Smooth muscle cell (in vitro differentiated cells): Measurements from ENCODE around the gene FAM168B. TPM values are rescaled to one million over a fixed set of nuclear protein-coding genes. Genes with fewer than 3 reads are reported as not detected.

Source experiments
- DNase-seq: peaks from one replicate; lab custom pipeline; 2025; ENCODE audit not compliant: unreplicated experiment; lab: John Stamatoyannopoulos, UW
- H2AFZ ChIP-seq: fragments of 200-600 bp; sonication (generic); 2 replicates; pipeline ENCODE4 v1.6.0; 2016; ENCODE audit warnings: antibody characterized with exemption, low read depth, mild to moderate bottlenecking
- H3F3A ChIP-seq: fragments of 200-600 bp; sonication (generic); 2 replicates; pipeline ENCODE4 v1.6.0; 2017; ENCODE audit warnings: antibody characterized with exemption, low read depth
- H3K27ac ChIP-seq: fragments of 200-600 bp; sonication (generic); 2 replicates; pipeline ENCODE4 v1.5.1; 2016; ENCODE audit warnings: low read depth, mild to moderate bottlenecking
- H3K27me3 ChIP-seq: fragments of 200-600 bp; sonication (generic); 2 replicates; pipeline ENCODE4 v1.6.1; 2016; ENCODE audit warnings: low read depth, mild to moderate bottlenecking
- H3K36me3 ChIP-seq: fragments of 200-600 bp; sonication (generic); 2 replicates; pipeline ENCODE4 v1.5.1; 2016; ENCODE audit warnings: low read depth
- H3K4me1 ChIP-seq: fragments of 200-600 bp; sonication (generic); 2 replicates; pipeline ENCODE4 v1.5.1; 2016; ENCODE audit warnings: low read depth
- H3K4me2 ChIP-seq: fragments of 200-600 bp; sonication (generic); 2 replicates; pipeline ENCODE4 v1.6.0; 2016; ENCODE audit warnings: mild to moderate bottlenecking
- H3K4me3 ChIP-seq: fragments of 200-600 bp; sonication (generic); 2 replicates; pipeline ENCODE4 v1.5.1; 2016; ENCODE audit warnings: mild to moderate bottlenecking
- H3K79me2 ChIP-seq: fragments of 200-600 bp; sonication (generic); 2 replicates; pipeline ENCODE4 v1.6.0; 2016; ENCODE audit warnings: low read depth, mild to moderate bottlenecking
- H3K9ac ChIP-seq: fragments of 200-600 bp; sonication (generic); 2 replicates; pipeline ENCODE4 v1.6.0; 2016; ENCODE audit warnings: low read depth
- H3K9me3 ChIP-seq: fragments of 200-600 bp; sonication (generic); replicated peaks from 2 replicates; pipeline ENCODE4 v1.5.1; 2016; ENCODE audit warnings: low read depth
- H4K20me1 ChIP-seq: fragments of 200-600 bp; sonication (generic); 2 replicates; pipeline ENCODE4 v1.6.0; 2016; ENCODE audit warnings: low read depth
- WGBS: methylation state at CpG from one replicate; pipeline ENCODE4 v1.1.7; 2016; ENCODE audit warnings: low lambda C conversion rate; 5-methylcytosine and 5-hydroxymethylcytosine counted together
- polyA plus RNA-seq: library from polyadenylated mRNA; unstranded; fragments of >200 nt; fragmentation: Nextera tagmentation; extraction: Ambion mirVana; gene quantifications from 2 replicates; pipeline ENCODE4 v1.2.1, GENCODE V29; 2016
- total RNA-seq: library from RNA; depleted of rRNA; stranded (reverse); fragments of >200 nt; gene quantifications from 2 replicates; pipeline ENCODE4 v1.2.3, GENCODE V29; 2014
- TF ChIP-seq, protein P1 (sequence below): fragments of 200-600 bp; sonication (generic); IDR thresholded peaks from 2 replicates; pipeline ENCODE4 v1.5.1; 2017; ENCODE audit warnings: borderline replicate concordance, mild to moderate bottlenecking, antibody characterized with exemption; ENCODE audit not compliant: insufficient read depth, poor library complexity, severe bottlenecking

Gene FAM168B
- total and polyA plus RNA-seq, 2 experiments from 2014 or later: 46.6 to 113 TPM

DNA sequence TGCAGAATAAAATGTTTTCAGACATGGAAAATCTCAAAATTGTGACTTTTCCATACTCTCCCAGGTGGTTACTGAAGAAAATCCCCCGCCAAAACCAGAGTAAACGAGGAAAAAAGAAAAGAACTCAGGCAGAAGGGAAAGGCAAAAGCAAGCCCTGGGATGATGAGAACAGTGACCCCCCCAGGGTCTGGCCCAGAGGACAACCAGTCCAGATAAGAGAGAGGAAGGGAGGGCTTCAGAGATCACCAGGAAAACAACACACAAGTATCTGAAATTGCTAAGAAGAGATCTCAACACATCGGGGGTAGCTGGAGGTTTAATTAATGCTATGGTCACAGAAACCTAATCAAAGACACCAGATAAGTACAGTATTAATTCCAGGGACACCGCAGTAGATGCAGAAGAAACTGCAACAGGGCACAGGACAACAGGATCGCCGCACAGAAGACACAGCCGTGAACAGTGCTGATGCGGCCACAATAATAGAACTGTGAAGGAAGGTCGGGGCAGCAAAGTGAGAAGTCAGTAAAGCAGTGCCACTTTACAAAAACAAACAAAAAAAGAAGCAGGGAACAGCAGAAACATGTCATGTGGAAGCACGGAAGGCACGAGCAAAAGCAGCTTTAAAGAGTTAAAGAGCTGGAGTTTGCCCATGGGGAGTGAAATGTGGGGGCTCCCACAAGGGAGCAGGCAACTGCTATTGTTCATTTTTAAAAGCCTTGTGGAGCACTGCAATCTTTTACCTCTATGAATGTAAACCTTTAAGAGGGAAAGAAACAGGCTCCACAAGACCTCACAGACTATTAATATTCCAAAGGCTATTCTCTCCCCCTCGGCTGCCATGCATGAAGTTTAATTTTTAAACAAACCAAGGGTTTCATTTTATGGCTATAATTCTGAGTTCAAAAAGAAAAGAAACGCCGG is 28.4 kb downstream of the FAM168B start:
- Histone ChIP-seq H4K20me1 (peaks cover 100% of the 10 kb centered on the region), H2AFZ (no peak overlapping the region), H3K9ac (no peak overlapping the region), H3K4me1 (no peaks in the 10 kb centered on the region), H3K27me3 (no peaks in the 10 kb centered on the region), H3K4me3 (no peak overlapping the region), H3K4me2 (no peak overlapping the region), H3F3A (no peaks in the 10 kb centered on the region), H3K79me2 (peaks cover 97% of the 10 kb centered on the region), H3K27ac (no peak overlapping the region), H3K9me3 (no peaks in the 10 kb centered on the region), H3K36me3 (no peaks in the 10 kb centered on the region)
- TF ChIP-seq, protein P1, sequence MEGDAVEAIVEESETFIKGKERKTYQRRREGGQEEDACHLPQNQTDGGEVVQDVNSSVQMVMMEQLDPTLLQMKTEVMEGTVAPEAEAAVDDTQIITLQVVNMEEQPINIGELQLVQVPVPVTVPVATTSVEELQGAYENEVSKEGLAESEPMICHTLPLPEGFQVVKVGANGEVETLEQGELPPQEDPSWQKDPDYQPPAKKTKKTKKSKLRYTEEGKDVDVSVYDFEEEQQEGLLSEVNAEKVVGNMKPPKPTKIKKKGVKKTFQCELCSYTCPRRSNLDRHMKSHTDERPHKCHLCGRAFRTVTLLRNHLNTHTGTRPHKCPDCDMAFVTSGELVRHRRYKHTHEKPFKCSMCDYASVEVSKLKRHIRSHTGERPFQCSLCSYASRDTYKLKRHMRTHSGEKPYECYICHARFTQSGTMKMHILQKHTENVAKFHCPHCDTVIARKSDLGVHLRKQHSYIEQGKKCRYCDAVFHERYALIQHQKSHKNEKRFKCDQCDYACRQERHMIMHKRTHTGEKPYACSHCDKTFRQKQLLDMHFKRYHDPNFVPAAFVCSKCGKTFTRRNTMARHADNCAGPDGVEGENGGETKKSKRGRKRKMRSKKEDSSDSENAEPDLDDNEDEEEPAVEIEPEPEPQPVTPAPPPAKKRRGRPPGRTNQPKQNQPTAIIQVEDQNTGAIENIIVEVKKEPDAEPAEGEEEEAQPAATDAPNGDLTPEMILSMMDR: no peak
- 73% methylated on average over 14 of the region's 14 CpGs for WGBS
- no peak for DNase-seq

DNA sequence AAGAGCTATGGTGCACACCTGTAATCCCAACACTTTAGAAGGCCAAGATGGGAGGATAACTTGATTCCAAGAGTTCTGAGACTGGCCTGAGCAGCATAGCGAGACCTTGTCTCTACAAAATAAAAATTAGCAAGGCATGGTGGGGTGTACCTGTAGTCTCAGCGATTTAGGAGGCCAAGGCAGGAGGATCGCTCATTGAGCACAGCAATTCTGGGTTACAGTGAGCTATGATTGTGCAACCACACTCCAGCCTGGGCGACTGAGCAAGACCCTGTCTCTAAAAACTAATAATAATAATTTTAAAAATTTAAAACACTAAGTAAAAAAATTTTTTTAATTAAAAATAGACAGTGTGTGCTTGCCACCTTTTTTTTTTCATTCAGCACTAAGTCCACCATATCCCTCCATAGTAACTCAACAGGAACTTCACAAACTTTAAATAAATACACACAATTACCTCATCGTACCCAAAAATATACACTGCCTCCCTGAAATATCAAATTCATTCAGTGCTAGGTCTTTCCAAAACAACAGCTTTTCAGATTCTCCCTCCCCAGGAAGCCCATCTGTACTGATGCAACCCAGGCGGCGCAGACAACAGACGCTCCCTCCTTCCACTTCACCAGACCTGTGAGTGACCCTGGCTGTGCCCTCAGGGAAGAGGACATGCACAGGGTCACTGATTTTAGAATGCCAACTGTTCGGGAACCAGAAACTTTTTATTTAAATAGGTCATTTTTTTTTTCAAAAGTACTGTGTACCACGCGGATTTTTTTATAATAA is 29.6 kb downstream of the FAM168B start:
- H4K20me1 ChIP-seq: peaks cover 100% of the 10 kb centered on the region
- H3F3A ChIP-seq: no peaks in the 10 kb centered on the region
- H3K4me2 ChIP-seq: no peak overlapping the region
- H3K4me1 ChIP-seq: no peaks in the 10 kb centered on the region
- no peak for DNase-seq
- TF ChIP-seq, protein P1: no peak
- H2AFZ ChIP-seq: no peak overlapping the region
- 92% methylated on average over 11 of the region's 11 CpGs for WGBS
- no peaks in the 10 kb centered on the region for H3K27me3 ChIP-seq
- H3K36me3 ChIP-seq: no peaks in the 10 kb centered on the region
- no peak overlapping the region for H3K4me3 ChIP-seq
- H3K79me2 ChIP-seq: peaks cover 97% of the 10 kb centered on the region
- H3K27ac ChIP-seq: no peak overlapping the region
- H3K9me3 ChIP-seq: no peaks in the 10 kb centered on the region
- no peak overlapping the region for H3K9ac ChIP-seq

DNA sequence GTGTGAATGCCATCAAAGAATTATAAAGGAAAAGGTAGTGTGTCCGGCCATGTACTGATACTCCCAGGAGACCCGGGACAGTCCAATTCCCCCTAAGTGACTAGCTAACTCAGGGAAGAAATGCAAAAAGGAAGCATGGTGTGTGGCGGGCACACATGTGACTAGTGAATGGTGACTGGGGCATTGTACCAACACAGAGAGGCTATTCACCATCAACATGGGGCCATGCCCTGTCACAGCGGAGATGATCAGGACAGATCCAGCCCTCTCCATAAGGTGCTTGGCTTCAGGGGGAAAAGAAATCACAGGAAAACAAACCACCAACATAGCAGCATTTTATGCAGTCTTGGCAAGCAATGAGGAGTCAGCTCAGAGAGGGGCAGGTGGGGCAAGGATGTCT is 34.3 kb downstream of the FAM168B start:
- H3K4me3 ChIP-seq: no peak overlapping the region
- H3K4me1 ChIP-seq: no peaks in the 10 kb centered on the region
- TF ChIP-seq, protein P1: no peak
- no peak overlapping the region for H2AFZ ChIP-seq
- no peak overlapping the region for H3K9ac ChIP-seq
- no peak overlapping the region for H3K27ac ChIP-seq
- no peaks in the 10 kb centered on the region for H3K27me3 ChIP-seq
- WGBS: 96% methylated on average over 4 of the region's 4 CpGs
- H4K20me1 ChIP-seq: peaks cover 100% of the 10 kb centered on the region
- no peak overlapping the region for H3K4me2 ChIP-seq
- no peak for DNase-seq
- no peaks in the 10 kb centered on the region for H3F3A ChIP-seq
- H3K9me3 ChIP-seq: no peaks in the 10 kb centered on the region
- H3K79me2 ChIP-seq: peaks cover 77% of the 10 kb centered on the region
- no peaks in the 10 kb centered on the region for H3K36me3 ChIP-seq
